ENCODE data around the gene UQCR11.

The UQCR11 gene

DNA sequence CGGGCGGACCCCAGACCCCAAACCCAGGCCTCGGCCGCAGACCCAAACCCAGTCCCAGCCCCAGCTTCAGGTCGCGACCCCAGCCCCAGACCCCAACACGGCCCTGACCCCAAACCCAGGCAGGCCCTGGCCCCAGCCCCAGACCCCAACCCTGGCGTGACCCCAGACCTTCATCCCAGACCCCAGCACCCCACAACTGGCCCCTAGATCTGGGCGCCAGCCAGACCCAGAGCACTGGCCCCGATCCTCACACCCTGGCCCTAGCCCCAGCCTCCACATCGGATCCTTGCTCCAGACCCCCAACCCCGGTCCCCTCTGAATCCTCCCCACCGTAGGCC, 20.1 kb downstream of the UQCR11 start:
- DNase-seq = no peak

DNA sequence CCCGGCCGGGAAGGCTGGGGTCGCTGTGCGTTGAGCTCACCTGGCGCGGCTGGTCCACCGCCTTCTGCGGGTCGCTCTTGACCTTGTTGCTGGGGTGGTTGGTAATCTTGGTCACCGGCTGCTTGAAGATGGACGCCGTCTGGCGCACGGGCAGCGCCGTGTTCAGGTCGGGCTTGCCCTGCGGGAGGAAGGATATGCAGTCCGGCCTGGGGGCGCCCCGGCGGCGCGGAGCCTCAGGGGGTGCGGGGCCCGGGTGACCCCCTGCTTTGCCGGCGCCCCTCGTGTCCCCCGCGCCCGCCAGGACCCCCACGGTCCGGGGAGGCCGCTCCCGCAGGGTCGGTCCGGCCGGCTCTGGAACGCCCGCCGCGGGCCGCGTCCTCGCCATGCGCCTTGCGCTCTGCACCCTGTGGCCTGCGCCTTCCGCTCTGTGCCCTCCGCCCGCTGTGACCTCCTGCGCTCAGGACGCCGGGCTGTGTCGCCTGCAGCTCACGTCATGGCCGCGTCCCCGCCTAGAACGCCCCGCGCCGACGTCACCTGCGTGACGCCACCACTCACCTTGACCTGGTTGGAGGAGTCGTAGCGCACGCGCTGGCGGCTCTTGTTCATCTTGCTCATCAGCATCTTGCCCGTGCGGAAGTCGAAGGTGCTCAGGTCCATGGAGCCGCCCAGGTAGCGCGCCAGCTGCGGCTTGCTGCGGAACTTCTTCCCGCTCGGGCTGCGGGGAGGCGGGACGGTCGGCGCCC, 20.6 kb downstream of the UQCR11 start:
- DNase-seq = no peak

GRCh38 chr19:1582201-1582600, 23.1 kb downstream of the UQCR11 start:
- no peak for DNase-seq

- no peak for DNase-seq
Observed at GRCh38 chr19:1580957-1581356, 24.3 kb downstream of the UQCR11 start.

- no peak for DNase-seq
Observed at GRCh38 chr19:1580382-1580781, 24.9 kb downstream of the UQCR11 start.

DNA sequence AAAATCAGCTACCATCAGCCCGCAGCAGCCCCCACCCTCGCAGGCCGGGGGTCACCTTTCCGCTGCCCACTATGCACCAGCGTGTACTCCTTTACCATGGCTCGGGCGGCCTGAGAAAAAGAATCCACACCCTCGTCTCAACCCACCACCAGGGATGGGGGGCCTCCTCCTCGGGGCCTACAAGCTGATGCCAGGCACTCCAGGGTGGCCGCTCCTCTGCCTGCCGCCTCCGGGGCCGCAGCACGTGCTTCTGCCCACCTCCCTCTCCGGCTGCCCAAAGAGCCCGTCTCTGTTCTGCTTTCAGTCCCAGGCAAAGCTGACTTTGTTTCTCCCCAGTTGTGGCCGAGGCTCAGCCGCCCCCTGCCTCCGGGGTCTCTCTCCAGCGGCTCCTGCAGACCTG, 26.0 kb downstream of the UQCR11 start:
- DNase-seq = no peak

- DNase-seq = no peak
Observed at GRCh38 chr19:1577929-1578618, 27.2 kb downstream of the UQCR11 start.

- DNase-seq = no peak
Observed at GRCh38 chr19:1577090-1577928, 28.0 kb downstream of the UQCR11 start.

DNA sequence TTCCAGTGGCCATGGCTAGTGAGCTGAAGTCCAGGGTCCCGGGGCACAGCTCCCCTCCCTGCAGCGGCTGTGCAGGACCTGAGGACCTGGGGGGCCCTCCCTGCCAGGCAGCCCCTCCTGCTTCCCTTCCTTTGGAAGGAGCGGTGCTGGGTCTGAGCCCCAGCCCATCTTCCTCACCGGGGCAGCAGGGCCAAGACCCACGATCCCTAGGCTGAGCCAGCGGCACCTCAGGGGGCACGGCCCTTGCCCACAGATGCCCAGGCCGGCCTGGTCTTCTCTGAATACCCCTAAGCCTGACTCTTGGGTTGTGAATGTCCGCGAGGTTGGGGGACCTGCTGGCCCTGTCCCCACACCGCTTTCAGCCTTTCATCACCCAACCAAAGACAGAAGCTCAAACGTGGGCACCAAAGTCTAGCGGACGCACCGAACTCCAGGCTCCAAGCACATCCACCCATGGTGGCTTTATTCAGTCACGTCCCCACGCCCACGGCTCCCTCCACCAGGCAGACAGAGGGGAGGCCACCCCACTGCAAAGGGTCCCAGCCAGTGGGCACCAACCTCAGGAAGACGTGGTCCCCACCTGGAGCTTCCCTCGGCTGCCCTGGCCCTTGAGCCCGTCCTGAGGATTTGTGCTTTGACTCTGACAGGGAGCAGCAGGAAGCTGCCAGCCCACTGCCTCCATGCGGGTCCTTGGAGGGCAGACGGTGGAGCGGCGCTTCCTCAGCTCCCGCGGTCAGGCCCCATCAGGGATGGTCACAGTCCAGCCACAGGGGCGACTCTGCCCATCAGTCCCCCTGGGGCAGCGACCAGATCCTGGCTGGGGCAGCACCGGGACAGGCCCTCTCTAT, 28.8 kb downstream of the UQCR11 start:
- DNase-seq = no peak

DNA sequence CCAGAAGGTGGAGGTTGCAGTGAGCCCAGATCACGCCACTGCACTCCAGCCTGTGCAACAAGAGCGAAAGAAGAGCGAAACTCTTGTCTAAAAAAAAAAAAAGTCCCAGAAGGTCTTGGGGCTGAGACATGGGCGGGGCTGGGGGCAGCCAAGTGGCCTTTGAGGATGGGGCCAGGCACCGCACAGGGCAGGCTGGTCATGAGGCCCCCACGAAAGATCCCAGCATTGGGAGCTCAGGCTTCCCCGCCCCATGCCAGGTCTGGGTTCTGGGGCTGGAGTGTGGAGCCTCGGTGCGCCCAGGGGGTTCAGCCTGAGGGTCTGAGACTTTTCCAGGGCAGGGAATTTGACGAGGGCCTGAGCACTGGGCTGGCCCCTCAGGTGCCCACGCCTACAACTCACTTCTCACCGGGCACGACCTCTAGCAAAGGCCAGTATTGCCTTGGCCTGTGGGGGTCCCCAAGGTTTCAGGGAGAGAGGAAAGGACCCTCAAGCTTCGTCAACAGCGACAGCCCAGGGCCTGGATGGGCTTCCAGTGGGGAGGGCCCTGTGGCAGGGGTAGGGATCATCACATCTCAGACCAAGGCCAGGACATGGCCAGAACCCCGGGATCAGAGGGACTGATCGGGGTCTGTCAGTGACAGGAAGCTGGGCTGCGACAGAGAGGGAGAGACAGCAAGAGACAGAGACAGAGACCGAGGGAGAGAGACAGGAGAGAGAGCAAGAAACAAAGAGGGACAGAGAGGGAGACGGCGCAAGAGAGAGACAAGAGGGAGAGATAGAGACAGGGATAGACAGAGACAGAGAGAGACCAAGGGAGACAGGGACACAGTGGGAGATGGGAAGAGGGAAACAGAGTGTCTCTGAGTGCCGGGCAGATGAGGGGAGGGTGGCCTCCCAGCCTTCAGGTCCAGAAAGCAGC, 29.7 kb downstream of the UQCR11 start:
- DNase-seq = no peak

GRCh38 chr19:1574354-1575136, 30.7 kb downstream of the UQCR11 start:
- no peak for DNase-seq

GRCh38 chr19:1572795-1573194, 32.5 kb downstream of the UQCR11 start:
- no peak for DNase-seq

DNA sequence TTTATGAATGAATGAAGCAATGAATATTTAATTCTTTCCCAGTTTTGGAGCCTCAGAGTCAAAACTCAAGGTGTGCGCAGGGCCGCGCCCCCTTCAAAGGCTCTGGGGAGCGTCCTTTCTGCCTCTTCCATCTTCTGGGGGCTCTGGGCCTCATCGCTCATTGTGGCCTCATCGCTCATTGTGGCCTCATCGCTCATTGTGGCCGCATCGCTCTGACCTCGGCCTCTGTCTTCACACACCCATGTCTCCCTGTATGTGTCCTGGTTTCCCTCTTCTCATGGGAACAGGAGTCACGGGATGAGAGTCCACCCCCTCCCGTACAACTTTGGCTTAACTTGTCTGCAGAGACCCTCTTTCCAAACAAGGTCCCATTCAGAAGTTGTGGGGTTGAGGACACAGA, 33.9 kb downstream of the UQCR11 start:
- DNase-seq = no peak

GRCh38 chr19:1570836-1571235, 34.4 kb downstream of the UQCR11 start:
- no peak for DNase-seq

- DNase-seq = no peak
Observed at GRCh38 chr19:1569997-1570396, 35.3 kb downstream of the UQCR11 start.

- DNase-seq = peak; percentile 74
Observed at GRCh38 chr19:1568320-1569019, 36.8 kb downstream of the UQCR11 start, which contains the start of gene MEX3D. Gene MEX3D (minus strand): TSS chr19:1568325. CDS start chr19:1568058, 267 bp downstream.

DNA sequence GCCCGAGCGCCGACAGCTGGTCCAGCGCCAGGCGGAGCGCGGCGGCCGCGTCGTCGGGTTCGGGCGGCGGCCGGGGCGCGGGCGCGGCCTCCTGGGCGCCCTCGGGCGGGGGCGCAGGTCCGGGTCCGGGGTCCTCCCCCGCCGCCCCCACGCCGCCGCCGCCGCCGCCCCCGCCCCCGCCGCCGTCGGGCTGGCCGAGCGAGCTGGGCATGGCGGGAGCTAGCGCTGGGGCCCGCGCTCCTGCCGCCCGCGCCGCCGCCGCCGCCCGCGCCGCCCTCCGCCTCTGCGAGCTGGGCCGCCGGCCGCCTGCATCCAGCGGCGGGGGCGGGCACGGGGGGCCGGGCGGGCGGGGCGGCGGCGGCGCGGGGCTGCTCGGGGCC, 37.4 kb downstream of the UQCR11 start:
- DNase-seq = no peak

DNA sequence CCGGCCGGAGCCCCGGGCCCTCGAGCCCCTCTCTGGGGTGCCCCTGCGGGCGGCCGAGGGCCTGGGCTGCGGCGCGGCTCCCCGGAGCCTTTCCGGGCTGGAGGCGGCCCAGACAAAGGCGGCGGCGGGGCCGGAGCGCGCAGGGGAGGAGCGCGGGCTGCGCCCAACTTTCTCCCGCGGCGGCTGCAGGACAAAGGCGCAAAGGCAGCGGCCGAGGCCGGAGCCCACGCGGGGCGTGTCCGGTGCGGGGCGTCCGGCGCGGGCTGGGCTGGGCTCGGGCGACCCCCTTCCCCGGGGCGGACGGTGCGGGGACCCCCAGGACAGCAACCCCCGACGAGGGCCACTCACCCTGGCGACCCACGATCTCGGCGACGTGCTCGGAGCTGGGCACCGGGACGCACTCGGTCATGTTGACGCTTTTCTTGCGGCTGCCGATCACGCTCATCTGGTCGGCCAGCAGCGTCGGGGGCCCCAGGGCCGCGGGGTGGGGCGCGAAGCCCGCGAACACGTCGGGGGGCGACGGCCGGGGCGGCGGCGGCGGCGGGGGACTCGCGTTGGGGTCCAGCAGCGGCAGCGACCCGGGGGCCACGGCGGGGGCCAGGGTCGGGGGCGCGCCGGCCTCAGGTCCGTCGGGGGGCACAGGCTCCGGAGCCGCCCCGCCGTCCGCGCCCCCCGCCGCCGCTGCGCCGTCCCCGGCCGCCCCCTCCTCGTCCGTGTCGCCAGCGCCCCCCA, 38.0 kb downstream of the UQCR11 start:
- DNase-seq = no peak

- DNase-seq = no peak
Observed at GRCh38 chr19:1566392-1567115, 38.7 kb downstream of the UQCR11 start.
